Fibroblast of skin of left quadriceps (primary cell): ENCODE data around the gene ARHGAP15.
A peak's percentile ranks its signal among the peaks of the same experiment; 100 is the strongest.

ENCODE experiments used
- DNase-seq, 2 experiments: peaks; one replicate each; pipeline ENCODE4 v3.0.0-alpha.2; 2013; ENCODE audit warnings: low read depth in 2 of 2

Gene ARHGAP15

DNA sequence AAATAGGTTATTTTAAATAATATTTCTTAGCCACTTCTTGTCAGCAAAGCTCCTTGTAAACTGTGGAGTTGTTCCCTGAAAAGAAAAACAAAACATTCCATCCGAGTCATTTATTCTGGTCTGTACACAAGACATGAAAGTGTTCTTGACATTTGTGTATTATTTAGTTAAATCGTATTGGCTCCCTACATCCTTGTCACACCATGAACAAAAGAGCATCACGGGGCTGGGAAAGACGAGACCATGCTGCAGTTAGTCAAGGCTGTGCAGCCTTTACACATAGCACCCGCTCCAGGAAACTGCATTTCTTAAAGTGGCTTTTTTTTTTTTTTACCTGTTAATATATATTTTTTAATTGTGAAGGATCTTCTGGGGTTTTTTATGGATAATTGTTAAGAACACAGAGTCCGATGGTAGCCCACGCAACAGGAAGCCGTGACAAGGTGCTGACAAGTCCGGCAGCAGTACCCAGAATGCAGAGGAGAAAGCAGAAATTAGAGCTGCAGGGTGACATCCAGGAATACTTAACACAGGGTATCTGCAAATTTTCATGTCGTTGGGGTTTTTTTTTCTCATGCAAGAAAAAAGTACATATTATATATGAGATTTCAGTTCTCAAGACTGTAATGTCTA, 588.4 kb downstream of the ARHGAP15 start:
- no peak for DNase-seq

- DNase-seq = no peak
These were observed 589.5 kb downstream of the ARHGAP15 start for GRCh38 chr2:143718745-143719144.

- DNase-seq = no peak
These were observed 590.2 kb downstream of the ARHGAP15 start for GRCh38 chr2:143719406-143719805.

GRCh38 chr2:143720095-143720664, 591.0 kb downstream of the ARHGAP15 start:
- DNase-seq = no peak

DNA sequence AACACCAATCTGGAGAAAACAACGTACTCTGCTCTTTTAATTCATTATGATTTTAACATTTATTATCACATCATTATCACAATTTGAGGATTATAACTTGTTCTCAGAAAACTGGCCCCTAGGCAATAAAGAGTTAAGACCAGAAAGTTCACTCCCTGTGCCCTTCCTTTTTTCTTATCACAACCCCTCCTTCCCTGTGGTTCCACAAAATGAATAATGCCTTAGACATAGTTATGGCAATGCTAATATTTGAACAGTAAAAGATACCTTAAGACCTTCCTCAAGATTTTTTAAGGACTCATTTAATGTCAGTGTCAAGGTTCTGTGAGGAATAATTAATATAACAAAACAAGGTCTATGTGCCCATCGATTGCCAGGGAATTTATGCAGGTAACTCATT, 596.2 kb downstream of the ARHGAP15 start:
- no peak for DNase-seq

DNA sequence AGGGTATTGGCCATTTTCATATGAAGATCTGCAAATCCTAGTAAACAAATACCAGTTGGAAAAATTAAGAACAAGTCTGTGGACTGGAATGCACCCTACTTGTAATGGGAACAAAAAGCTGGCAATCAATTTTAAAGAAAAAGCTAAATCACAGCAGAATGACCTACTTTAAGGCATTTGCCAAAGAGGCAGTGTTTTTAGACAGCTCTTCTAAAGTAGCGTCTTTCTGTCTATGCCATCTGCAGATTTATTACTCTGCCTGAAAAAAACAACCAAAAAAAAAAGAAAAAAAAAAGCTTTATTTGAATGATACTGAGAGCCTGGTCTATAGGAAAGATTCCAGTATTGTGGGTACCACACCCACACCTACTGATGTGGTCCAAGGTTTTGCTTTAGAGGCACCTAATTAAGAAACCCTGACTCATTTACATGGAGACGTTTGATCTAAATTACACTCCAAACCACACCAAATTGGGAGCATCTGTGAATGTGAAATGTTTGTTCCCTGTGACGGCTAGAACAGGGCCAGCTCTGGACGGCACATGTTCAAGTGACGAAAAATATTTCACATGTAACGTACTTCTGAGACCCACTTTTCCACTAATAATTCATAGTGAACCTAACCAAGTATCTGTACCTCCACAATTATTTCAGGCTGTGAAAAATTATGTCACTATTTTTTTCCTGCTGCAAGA, 597.1 kb downstream of the ARHGAP15 start:
- DNase-seq = no peak

GRCh38 chr2:143728498-143728897, 599.3 kb downstream of the ARHGAP15 start:
- DNase-seq = no peak

DNA sequence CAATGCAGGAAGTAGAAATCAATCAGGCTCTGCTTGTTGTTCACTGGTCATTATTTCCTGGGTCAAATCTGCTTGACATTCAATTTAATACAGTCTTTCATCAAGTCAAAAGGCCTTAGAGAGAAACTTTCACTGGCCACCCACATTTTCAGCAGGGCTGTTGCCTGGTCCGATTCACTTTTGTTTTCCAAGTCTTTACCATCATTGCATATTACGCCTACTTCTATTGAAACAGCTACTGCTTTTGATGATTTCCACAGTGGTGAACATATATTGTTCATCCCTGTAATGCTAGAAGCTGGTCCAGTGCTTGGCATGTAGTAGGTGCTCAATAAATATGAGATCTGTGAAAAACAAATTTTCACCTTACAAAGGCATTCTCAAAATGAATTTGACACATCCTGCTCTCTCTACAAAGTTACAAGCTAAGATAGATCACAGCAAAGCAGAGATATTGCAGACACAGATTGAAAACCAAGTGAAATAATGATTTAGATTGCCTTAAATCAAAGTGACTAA, 600.1 kb downstream of the ARHGAP15 start:
- no peak for DNase-seq

DNA sequence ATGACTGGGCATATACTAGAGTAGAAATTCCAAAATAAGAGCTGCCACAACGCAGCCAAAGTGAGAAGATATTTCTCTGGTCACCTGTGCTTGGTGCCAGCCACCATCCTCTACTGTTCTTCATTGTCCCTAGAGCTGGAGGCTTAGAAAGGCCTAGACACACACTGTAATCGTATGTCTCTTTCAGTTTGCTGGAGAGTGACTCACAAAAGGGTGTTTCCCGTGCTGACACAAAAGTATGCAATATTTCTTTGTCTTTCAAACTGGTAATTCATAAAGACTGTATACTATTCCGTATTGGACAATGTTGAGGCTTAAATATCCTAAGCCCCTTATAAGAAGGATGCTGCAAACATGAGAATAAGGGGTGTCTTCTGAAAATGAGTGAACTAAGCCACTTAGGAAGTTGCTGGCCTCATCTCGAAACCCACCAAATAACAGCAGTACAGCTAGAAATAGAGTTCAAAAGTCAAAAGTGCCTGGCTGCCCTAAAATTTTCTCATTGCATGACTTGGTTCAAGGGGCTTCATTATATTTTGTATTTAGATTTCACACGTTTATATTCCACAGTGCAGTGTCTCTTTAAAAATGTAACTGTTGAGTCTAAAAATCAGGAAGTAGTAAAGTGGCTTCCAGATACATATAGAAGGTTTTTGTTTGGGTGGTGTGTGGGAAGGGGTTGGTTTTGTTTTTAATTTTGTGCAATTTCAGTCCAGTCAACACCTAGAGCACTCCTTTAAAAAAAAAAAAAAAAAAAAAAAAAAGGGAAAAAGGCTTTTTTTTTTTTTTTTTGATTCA, 601.1 kb downstream of the ARHGAP15 start:
- no peak for DNase-seq

DNA sequence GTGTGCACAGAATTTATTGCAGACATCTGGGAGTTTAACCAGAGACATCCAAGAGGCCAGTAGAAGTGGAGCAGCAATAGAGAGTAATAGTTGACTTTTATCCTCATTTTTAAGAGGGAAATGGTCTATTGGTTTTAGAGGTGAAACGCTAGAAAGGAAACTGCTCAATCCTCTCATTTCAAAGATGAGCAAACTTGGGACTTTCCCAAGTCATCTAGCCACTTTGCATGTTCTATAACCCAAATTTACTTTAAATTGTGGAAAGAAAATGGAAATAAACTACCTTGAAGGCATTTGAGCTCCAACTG, 601.7 kb downstream of the ARHGAP15 start:
- no peak for DNase-seq

- no peak for DNase-seq
These were observed 602.9 kb downstream of the ARHGAP15 start for GRCh38 chr2:143732076-143732475.

DNA sequence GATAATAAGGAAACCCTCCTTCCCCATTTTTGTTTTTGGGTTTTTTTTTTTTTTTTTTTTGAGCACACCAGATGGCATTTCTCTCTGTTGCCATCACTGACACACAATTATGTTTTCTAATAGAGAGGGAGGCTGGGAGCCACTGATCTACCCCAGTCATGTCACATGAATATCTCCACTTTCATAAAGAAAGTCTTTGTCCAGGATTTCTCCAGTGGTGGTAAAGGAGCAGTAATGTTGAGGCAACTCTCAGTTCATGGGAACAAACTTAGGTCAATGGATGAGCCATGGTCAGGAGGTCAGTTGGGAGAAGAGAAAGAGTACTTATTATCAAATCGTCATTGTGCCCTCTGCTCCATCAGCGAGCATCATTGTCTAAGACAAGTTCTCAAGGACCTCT, 603.7 kb downstream of the ARHGAP15 start:
- DNase-seq = no peak

DNA sequence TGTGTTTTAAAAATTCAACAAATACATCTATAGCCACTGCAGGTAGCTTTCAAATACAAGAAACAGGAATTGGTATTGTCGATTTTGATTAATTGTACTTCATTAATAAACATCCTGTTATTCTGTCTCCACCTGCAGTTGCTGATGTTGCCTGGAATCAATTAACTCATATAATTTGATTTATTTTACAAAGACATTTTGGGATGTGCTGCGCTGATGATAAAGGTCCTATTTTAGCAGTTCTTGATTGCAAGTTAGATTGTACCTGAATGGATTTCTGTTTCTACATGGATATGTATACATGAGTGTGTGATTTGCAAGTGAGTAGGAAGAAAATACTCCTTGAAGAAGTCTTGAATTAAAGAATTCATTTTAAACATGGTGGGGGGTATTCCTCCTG, 605.3 kb downstream of the ARHGAP15 start:
- DNase-seq = no peak

DNA sequence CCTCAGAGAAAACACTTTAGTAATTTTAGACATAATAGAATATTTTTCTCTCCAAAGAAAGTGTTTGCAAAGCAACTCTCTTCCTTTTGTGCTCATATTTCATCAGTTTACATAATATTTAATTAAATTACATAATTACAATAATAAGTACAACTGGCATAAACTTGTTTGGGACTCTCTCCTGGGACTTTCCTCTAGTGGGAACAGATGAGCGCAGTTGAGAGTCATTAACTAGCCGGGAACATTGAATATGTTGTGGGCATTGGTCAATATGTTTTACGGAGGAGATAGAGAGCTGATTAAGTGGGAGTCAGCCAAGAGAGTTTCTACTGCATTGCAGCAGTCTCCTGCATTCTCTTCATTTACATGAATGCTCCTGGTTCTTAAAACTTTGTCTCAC, 607.7 kb downstream of the ARHGAP15 start:
- DNase-seq = no peak

DNA sequence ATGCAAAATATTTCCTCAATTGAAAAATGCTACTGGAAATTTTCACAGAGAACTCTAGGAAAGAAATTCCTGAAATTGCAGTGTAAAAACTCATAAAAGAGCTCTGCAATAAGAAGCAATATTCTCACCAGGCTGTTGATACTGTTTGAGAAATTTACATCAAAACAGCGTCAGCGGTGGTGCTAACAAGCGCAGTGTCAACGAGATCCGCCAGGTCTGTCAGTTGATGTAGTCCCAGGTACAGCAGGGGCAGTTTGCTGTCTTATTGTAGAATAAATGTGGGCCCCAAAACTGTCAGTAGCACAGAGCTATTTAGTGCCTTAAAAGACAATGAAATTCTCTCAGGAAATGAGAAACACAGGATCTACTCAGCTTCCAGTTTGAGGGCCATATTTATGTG, 611.2 kb downstream of the ARHGAP15 start:
- no peak for DNase-seq

GRCh38 chr2:143741205-143741604, 612.0 kb downstream of the ARHGAP15 start:
- DNase-seq = no peak

- DNase-seq = peak; percentile 26 to 27
These were observed 613.4 kb downstream of the ARHGAP15 start for GRCh38 chr2:143742581-143742980.

DNA sequence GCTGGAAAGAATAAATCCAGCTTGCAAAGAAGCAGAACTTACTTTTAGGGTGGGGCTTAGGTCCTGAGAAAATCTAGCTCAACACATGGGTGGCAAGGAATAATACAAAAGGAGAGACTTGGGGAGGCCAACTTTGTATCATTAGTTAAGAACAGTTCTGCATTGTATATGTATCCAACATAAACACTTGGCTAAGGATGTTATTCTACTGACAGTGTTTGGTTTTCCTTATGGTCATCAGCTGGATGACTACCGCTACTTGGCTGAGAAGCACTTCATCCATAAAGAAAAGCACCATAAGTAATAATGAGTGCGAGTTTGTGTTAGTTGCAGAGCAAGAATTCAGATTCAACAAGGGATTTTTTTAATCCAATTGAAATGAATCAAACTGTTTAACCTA, 614.9 kb downstream of the ARHGAP15 start:
- no peak for DNase-seq

- no peak for DNase-seq
These were observed 615.8 kb downstream of the ARHGAP15 start for GRCh38 chr2:143745060-143745459.

- DNase-seq = no peak
These were observed 625.5 kb downstream of the ARHGAP15 start for GRCh38 chr2:143754742-143755141.

GRCh38 chr2:143758629-143759330, 629.6 kb downstream of the ARHGAP15 start:
- no peak for DNase-seq

DNA sequence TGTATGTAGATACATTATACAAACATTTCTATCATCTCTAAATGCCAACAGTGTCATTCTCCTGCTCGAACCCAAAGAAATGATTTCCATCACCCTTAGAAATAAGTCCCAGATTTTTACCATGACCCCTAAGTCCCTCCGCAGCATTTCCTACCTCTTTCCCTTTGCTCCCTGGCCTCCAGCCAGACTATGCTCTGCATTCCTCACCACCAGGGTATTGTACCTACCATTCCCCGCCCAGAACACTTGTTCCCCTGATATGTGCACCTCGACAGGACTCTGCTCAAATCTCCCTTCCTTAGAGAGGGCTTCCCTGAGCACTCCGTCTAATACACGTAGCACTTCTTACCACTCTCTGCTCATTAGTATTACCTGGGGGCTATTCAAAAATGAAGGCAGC, 630.2 kb downstream of the ARHGAP15 start:
- no peak for DNase-seq
